GM19438 (cell line): ENCODE measurements around the gene LMCD1.
"Not testable (repeated sequence)": the region's sequence is repeated elsewhere in the genome, so short reads cannot be mapped to it uniquely, and the experiment has no call there.

Experiments
- ATAC-seq: cut with Tn5 transposase; IDR thresholded peaks from one replicate; pipeline ENCODE4 v1.9.1; 2021; ENCODE audit warnings: low read depth; ENCODE audit not compliant: unreplicated experiment

The LMCD1 gene

DNA sequence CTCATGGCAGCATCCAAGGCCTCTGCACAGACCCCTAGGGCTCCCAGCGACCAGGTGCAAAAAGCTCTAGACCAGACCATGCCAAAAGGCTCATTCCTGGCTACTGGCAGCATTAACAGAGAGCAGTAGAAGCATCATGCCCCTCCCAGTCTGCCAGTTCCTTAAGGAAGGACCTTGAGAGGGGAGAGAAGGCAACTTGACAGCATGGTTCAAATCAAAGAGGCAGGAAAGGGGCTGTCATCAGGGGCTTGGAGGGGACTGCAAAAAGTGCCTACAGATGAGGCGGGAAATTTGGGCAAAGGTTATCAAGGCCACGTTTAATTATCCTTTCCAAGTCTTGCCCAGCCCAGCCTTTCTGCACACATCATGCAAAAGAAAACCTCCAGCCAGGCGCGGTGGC is 78.3 kb downstream of the LMCD1 start:
- ATAC-seq, result no peak

DNA sequence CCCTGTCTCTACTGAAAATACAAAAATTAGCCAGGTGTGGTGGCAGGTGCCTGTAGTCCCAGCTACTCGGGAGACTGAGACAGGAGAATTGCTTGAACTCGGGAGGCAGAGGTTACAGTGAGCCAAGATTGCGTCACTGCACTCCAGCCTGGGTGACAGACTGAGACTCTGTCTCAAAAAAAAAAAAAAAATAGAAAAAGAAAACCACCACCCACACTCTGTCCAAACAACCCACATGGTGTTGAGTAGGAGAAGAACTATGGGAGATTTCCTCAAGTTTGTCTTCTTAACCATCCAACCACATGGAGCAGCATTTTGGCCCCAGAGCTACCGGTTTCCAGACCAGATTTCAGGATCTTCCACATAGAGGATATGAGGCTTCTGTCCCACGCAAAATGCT is 78.8 kb downstream of the LMCD1 start:
- not testable (repeated sequence) for ATAC-seq

DNA sequence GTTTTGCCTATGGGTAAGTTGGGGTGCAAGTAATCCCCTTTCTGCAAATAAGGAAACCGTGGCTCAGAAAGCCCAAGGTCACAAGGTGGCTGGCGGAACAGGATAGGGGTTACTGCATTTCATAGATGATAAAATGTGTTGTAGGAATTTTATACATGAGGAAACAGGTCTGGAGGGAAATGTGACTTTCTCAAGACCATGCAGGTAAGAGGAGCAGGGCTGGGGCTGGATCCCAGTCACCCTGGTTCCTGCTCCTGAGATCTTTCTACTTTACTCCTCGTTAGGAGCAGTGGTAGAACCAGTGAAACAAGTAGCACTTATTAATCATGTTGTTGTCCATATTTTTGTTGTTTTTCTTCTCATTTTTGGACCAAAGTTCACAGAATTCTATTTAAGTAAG is 79.8 kb downstream of the LMCD1 start:
- no peak for ATAC-seq

DNA sequence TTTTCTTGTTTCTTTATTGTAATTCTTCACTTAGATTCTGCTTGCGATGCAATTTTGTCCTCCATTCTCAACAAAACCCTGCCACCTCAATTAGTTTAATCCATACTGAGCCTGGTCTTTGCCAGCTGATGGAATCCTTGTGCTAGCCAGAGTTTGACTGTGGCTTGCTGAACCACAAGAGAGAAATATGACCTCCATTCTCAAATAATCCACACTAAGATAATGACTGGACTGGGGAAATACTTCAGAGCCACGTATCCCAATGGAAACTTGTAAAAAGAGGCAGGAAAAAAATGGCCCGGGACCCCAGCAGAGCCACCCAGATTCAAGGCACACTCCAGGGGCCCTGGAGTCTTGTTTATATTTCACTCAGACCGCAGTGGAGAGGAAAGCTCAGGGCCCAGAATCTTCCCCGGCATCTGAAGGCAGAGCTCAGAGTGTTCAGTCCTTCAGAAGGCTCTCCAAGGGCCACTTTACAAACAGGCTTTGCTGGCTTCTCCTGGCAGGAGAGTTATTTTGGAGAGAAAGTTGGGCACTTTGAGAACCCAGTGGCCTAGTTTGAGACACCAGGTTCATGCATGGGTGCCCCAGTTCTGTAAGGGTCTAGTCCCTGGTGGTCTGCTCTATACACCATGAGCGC is 80.3 kb downstream of the LMCD1 start:
- ATAC-seq, result no peak

DNA sequence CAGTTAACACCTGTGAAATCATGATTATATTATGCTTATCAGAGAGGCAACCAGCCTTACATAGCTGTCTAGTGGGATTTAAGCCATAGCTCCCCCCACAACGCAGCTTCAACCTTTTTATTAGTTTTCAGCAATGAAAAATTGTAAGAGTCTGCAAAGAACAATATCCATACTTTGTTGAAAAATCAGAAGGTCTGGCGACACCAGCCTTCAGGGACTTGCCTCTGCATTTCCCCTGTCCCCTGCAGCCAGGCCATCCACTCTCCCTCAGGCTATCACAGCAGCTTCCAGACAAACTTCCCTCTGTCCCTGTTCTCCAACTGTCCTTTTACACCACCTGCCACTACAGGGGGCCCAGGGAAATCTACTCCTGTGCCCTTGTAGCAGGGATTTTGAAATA is 83.0 kb downstream of the LMCD1 start:
- no peak for ATAC-seq

DNA sequence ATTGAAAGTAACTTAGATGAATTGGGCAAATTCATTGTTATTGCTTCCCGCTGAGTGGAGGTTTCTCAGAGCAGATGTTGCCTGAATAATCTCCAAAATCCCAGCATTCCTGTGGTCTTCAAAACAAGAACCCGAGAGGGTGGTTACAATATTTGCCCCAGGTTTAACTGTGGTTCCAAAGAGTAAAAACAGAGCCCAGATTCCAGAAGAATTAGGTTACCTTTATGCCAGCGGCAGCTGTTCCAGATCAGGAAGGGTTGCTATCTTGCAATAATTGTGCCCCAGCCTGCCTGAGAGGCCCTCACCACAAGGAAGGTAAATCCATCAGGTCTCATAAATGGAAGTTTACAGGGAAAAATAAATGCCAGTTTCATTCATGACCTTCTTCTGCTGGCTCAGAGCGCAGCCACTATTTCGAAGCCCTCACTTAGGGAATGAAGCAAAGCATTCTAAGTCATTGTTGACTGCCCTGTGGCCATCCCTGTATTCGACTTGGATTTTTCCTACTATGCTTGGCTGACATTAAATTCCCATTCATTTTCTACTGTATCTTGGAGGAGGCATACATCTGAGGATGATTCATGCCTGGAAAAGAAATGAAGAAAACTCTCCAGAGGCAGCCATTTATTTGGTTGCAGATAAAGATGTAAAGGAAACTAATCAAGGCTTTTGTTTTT is 88.4 kb downstream of the LMCD1 start:
- ATAC-seq, result no peak

DNA sequence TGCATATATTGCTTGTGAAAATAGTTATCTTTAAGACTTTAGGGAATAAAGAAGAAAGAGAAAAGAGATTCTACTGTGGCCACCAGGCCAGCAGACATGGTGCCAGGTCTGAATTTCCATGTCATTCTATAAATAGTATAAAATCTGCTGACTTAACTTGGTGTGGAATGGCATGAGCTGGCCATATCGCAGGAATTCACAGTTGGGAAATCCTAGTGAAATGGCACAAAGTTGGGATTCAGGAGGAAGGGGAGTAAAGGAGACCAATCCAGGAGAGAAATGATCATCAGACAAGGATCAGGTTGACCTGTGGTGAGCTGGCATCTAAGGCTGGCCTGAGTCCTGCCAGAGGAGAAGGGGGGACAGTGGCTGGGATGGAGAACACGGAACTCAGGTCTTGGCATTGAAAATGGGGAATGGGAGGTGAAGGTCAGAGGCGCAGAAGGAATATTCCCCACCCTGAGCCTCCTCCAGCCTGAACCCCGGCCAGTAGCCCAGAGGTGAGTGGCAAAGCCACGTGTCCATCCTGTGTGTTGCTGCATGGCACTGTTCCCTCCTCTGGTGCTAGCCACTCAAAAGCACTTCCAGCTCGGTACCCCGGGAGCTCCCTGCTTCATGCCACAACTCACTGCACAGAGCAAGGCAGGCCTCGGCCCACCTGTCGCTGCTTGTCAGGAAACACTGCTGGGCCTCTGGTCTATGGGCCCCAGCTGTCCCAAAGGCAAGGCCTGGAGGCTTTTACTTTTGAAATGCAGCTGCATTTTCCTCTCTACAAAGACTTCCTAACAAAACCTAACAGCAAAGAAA is 91.6 kb downstream of the LMCD1 start:
- ATAC-seq, result no peak

DNA sequence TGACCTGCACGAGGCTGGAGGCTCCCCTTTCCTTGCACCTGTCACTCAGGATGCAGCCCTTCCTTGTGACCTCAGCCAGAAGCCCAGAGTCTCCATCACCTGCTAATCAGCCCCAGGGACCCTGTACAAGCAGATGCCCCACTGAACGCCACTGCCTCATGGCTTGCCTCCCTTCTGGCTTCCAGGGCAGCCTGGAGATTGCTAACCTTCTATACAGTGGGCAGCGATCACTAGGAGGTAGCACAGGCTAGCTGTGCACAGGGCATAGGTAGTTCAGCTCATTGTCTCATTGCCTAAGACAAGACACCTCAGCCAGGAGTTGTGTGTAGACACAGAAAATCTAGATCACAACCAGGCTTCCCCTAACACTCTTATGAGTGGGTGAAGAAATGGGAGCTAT is 93.6 kb downstream of the LMCD1 start:
- ATAC-seq, result no peak

DNA sequence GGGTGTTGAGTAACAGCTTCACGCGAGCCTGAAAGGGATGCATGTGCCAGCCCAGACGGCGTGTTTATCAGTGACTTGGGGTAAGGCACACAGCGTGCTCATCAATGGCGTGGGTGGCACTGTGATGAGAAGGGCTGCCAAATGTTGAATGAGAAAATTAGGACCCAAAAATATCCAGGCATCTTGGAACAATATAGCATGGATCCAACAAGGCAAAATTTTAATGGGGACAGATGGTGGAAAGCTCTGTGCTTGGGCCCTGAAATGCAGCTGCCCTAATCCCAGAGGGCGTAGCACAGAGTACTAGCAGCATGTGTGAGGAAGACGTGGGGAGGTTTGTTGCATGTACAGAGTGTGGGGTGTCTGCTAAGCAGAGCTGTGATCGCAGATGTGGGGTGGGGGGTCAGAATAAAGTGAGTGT is 94.1 kb downstream of the LMCD1 start:
- no peak for ATAC-seq

DNA sequence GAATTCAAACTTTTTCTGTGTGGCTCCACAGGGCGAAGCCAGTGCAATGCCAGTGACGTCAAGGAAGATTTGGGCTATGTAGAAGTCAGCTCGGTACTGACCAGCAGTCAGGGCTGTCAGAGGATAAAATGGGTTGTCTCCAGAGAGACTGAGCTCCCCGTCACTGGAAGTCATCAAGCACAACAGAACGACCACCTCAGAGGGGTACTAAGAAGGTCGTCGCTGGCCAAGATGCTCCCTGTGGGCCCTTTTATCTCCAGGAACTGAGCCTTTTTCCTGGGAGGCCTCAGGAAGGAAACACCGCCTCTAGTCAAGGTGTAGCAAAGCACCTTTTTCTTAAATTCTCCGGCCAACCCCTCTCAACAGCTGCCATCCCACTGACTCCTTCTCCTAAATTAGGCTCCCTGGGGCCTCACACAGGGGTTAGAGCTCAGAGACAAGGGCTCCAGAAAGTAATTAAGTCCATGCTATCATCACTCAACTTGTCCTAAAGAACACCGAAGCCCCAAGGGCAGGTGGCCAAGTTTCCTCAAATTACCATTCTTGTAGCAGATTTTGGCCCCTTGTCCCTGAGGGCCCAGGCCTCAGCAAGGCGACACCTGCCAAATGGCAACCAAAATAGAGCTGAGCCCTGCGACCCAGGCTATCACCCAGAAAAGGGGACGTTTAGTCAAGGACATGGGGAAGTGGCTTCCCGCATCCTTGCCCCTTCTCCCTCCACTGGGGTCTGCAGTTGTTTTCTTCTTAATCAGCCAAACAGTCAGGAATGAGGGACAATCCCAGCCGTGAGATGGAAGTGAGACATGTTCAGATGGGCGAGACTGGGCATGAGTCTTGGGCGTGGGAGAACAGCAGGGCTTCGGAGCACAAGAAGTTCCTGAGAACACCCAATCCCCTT is 94.9 kb downstream of the LMCD1 start:
- ATAC-seq, result no peak

DNA sequence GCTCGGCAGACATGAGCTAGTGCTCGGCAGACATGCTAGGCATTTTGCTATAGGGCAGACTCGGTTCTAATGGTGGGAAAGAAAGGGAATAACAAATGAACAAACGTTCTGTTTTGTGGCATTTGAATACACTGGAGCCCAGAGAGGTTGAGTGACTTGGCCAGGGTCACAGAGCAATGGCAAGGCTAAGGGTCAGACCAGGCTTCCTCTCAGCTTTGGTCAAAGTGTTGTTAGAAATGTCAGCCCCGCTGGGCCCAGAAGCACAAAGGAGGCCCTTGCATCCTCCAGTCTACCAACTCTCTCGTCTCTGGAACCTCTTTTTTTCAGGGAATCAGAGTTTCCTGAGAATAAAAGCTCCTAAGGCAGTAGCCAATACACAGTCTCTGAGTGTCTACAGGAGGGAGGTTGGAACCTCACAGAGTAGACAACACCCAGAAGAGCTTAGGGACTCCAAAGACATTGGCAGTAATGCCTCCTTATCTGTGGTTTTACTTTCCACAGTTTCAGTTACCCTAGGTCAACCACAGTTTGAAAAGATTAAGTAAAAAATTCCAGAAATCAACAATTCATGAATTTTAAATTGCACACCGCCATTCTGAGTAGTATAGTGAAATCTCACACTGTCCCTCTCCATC is 95.7 kb downstream of the LMCD1 start:
- no peak for ATAC-seq

DNA sequence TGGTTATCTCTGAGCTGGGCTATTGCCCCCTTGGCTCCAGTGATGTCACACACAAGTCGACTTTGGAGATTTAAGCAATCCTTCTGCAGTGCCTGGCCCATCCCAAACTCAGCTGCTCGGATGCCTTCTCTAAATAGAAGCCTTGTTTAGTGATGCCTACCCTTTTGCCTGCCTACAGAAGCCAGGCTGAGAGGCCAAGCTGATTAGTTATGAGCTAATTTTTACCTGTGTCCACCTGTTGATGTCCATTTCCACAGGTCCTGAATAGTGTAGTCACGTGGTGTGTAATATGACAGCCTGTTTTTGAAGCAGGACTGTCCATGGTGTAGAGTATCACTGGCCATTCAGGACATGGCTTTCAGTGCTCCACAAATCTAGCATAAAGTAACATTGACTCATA is 97.5 kb downstream of the LMCD1 start:
- no peak for ATAC-seq

DNA sequence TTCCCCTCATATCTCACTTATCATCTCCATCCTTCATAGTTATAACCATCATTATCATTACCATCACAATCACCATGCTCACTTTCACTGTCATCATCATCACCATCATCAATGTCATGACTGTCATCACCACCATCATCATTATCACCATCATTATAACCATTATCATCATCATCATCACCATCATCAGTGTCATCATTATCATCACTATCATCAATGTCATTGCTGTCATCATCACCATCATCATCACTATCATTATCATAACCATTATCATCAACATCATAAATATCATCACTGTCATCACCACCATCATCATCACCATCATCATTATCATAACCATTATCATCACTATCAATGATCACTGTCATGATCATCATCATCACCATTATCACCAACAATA is 98.8 kb downstream of the LMCD1 start:
- ATAC-seq, result no peak

DNA sequence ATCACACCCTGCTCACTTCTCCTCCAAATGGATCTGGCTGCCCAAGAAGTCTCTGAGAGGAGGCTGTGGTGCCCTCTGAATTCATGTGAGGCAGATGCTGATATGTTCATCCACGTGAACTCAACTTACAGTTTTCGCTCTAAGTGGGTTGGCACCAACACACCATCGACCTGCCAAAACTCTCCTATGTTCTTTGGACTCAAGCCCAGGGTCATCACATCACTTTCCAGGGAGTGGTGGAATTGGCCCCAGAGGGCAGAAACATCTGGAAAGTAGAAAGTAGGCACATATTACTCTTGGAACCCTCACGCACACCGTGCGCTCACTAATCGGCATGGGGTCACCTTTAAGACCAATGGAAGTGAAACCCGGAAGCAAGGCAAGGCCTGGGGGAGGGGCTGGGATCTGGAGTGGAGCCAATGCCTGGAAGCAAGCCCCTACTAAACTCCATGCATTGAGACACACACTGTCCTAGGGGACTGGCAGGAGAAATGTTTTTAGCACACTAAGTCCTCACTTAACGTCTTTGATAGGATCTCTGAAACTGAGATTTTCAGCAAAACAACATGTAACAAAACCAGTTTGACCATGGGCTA is 101.6 kb downstream of the LMCD1 start:
- ATAC-seq, result no peak

DNA sequence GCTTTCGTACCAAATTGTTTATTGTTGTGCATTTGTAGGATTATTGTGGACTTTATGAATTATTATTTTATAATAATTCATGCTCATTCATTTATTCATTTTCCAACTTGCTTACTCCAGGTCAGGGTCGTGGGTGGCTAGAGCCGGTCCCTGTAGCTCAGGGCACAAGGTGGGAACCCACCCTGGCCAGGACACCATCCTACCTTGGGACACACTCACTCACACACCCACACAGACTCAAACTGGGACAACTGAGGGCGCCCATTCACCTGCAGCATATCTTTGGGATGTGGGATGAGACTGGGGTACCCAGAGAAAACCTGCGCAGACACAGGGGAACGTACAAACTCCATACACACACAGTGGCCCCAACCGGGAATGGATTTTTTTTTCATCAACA is 102.4 kb downstream of the LMCD1 start:
- no peak for ATAC-seq

DNA sequence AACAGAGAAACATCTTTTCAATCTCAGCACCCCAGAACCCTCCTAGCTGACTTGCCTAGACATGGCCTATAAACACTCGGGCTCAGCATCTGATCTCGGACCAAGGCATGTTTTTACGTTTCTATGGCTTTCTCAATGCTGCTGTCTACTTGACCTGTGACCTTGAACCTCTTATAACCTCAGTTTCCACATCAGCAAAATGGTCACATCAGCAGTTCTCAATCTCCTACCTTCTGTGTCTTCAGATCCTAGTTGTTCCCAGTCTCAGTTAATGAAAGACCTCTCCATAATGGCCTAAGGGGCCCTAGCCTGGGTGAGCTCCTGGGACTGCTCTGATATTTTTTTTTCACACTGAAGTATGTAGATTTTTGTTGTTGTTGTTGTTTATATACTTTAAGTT is 103.4 kb downstream of the LMCD1 start:
- no peak for ATAC-seq

DNA sequence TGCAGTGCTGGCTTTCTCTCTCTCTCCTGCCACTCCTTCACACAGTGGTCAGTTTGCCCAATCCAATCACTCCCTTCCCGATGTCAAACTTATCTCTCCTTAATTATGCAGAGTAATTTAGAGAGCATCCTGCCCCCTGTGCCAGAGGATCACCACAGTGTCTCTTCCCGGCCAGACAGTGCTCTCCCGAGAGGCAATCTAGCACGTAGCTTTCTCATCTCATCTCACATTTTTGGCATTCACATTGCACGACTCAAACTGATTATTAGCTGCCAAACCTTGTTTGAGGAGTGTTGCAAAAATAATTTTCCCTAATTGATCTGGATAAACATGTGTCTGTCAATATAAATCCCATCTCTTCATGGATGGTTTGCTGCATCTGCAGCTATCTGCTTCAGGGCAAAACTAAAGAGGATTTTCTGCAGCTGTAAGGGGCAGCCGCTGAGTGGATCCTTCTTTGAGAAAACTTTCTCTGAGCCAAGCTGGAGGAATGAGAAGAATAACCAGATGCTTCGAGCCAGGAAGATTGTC is 105.1 kb downstream of the LMCD1 start:
- no peak for ATAC-seq

DNA sequence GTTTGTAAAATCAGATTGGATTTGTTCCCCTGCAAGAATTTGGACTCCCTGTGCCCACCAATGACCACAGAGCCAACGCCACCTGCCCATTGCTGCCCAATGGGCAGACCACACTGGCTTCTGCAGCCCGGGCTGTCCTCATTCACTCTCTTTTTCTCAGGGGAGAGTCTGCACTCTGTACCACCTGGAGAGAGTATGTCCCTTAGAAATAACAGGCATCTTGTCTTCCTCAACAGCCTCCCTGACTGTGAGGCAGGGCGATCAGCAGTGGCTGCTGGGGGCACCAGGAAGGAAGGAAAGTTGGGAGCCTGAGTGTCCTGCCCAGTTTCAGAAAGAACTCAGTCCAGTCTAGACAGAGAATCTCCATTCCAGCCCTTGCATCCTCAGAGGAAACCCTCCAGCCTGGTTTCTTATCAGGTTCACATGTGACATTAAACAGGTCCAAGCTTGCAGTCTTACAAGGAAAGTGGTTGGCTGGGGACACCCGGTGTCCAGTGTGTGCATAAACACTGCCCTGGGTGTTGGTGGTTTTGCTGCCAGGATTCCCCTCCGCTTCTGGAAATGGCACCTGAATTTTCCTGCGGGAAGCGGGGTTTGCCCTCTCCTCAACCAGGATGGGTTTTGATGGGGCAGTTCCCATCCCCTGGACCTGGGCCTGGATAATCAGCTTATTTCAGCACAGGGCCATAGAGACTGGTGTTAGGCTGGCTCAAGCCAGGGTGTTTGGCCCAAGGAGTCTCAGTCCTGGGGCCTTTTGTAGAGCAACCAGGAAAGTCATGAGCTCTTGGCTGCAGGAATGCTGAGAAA is 105.8 kb downstream of the LMCD1 start:
- ATAC-seq, result no peak
